ENCODE data around the gene ZBED4.
"Not testable (repeated sequence)": the region's sequence is repeated elsewhere in the genome, so short reads cannot be mapped to it uniquely, and the experiment has no call there.

The ZBED4 gene

DNA sequence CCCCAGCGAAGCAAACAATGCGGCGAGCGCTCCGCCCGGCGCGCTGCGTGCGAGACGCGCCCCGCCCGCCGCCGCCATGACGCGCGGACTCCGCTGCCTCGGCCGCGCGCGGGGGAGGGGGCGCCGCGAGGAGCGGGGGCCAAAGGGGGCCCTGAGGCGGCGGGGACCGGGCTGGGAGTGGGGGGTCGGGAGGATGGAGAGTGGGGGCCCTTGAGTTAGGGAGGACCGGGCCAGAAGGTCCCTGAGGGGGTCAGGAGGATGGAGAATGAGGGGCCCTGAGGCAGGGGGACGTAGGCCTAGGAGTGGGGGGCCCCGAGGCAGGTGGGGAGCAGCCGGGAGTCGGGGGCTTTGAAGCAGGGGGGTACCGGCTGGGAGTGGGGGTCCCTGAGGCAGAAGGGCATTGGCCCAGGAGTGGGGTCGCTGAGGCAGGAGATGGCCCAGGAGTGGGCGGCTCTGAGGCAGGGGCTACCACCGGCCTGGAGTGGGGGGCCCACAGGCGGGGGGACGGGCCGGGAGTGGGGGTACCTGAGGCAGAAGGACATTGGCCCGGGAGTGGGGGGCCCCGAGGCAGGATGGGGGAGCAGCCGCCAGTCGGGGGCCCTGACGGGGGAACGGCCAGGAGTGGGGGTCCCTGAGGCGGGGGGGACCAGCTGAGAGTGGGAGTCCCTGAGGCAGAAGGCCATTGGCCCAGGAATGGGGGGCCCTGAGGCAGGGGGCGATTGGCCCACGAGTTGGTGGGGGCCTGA lies 25.6 kb upstream of the ZBED4 start, which contains the start of gene BRD1:
TSS of gene BRD1 (minus strand) at position 21 of the 746 bp plus-strand sequence. CDS start 3,556 bp downstream, outside the sequence.
- peak; percentile 55 for DNase-seq

DNA sequence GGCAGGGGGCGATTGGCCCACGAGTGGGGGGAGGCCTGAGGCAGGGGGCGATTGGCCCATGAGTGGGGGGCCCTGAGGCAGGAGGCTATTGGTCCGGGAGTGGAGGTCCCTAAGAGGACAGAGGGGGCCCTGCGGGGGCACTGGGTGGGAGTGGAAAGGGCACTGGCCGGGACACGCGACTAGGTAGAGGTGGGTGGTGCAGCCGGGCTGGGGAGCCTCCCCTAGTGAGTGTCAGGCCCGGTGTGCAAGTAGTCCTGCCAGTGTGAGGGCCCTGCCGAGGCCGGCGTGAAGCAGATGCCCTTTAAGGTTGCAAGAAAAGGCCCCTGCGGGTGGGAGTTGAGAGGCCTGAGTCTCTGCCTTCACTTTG lies 25.1 kb upstream of the ZBED4 start:
- DNase-seq, result no peak

DNA sequence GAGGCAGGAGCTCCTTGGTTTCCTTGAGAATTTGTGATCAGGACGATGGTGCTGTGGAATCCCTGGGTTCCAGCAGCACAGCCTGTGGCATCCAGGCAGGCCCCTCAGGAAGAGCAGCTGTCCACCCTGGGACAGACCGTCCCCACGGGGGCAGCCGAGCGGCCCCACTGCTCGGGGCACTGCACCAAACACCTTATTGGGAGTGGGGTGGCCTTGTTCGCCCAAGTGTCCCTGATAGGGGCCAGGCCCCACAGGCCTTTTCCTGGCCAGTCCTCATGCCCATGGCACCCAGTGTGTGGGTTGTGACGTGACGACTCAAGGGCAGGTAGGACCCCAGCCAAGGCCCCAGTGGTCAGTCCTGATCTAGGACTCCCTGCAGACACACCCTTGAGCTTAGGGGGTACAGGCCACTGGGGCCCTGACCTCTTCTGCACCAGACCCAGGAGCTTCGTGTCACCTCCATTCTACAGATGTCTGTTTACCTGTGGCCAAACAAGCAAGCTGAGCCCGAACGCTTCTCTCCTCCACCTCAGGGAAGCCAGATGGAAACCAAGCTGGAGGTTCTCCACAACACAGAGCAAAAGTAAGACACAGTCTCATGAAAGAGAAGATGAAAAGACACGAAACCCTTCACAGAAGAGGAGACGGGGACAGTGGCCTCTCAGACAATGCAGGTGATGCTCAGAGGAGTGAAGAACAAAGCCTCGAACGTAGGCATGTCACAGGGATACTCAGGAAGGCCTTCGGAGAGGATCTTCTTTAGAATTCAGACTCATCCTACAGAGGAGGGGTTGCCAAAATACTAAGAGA lies 24.4 kb upstream of the ZBED4 start:
- no peak for DNase-seq

DNA sequence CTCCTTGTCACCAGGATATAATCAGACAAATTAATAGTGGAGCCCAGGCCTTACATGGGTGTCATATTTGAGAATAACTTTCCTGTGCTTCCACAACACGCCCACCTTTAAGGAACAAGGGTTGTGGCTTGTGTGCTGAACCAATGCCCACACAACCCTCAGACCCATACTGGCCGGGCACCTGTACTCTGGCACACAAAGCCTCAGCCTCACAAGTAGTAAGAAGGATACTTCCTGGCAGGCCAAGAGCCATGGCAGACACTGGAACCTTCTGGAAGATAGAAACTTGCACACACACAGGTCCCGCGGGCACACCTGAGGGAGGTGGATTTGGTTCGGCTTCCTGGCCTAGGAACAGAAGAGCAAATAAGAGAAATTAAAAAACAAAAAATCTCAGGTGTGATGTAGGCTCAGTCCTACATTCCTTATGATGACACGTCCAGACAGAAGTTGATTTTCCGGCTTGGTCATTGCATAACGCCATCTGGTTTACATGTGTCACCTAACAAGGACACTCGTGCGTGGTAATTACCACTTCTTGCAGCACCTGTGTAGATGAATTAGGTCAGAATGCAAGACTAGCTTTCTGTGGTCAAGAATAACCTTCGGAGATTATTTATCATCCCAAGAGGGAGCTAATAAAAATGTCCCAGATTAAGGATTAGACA lies 20.2 kb upstream of the ZBED4 start:
- no peak for DNase-seq

DNA sequence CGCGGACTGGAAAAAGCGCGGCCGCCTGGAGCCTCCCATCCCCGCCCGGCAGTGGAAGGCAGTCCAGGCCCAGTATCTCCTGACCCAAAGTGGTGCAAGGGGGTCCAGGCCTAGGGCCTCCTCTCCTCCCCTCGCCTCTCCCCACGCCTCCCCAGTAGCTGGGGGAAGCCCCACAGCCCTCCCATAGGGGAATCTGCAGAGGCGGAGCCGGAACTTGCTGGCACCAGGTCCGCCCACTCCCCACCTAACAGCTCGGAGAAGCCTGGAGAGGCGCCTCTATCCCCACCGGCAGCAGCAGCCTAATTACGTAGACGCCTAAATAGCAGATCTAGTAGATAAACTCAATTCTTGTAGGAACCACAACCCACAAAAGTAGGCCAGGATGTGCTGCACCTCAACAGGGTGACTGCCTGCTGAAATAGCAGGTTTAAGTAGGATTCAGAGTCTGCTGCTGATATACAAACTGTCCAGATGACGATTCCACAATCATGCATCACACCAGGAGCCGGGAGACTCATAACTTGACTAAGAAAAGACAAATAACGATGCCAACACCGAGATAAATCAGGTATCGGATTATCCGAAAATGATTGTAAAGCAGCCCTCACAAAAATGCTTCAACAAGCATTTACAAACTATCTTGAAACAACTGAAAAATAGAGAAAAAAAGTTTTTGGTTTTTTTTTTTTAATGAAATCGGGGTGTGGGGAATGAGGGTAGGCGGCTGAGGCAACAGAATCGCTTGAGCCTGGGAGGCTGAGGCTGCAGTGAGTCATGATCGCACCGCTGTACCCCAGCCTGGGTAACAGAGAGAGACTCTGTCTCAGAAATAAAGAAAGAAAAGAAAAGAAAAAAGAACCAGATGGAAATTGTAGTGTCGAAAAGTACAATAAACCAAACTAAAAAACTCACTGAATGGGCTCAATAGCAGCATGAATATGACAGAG lies 14.6 kb upstream of the ZBED4 start:
- peak; percentile 95 for DNase-seq

DNA sequence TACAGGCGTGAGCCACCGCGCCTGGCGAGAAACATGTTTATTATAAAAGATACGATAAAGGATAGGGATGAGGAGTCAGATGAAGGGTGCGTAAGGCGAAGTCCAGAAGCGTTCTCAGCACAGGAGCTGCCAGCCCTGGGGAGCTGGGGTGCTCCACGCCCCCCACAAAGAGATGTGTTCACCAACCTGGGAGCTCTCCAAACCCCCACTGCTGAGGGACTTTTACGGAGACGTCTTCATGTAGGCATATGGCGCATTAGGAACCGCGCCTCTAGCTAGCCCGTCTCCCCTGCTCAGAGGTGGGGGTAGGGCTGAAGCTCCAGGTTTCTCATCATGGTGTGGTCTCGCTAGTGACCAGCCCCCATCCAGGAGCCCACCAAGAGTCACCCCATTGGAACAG lies 8.4 kb upstream of the ZBED4 start:
- no peak for DNase-seq

DNA sequence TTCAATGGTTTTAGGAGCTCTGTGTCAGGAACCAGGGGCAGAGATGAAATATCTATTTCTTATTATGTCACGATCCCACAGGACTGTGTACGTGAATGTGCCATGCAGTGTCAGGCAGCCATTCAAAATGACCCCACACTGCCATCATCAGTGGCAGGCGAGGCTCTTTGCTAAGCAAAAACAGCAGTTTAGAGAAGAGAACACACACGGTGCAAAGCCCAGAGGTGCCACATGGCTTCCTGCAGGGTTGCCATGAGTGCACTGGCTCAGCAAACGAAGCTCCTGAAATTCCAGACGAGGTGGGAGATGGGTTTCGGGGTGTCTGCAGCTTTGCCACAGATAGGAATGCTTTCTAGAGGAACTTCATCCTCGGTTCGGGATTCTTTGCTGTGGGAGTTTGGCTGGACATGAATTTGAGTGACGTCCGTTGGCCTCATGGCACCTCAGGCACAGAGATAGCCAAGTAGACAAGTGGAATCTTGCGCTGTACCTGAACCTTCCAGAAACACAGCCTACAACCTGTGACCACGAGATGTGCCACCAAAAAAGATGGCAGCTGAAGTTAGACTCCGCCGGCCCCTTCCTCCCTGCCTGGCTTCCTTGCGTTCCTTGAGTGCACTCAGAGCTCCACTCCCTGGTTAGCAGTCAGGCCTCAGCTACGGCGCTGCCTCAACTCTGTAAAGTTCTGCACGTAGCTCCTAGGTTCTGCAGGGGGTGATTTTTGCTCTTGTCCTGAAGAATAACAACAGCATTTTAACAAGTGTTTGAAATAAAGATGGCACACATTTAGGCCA lies 7.8 kb upstream of the ZBED4 start:
- DNase-seq, result no peak

DNA sequence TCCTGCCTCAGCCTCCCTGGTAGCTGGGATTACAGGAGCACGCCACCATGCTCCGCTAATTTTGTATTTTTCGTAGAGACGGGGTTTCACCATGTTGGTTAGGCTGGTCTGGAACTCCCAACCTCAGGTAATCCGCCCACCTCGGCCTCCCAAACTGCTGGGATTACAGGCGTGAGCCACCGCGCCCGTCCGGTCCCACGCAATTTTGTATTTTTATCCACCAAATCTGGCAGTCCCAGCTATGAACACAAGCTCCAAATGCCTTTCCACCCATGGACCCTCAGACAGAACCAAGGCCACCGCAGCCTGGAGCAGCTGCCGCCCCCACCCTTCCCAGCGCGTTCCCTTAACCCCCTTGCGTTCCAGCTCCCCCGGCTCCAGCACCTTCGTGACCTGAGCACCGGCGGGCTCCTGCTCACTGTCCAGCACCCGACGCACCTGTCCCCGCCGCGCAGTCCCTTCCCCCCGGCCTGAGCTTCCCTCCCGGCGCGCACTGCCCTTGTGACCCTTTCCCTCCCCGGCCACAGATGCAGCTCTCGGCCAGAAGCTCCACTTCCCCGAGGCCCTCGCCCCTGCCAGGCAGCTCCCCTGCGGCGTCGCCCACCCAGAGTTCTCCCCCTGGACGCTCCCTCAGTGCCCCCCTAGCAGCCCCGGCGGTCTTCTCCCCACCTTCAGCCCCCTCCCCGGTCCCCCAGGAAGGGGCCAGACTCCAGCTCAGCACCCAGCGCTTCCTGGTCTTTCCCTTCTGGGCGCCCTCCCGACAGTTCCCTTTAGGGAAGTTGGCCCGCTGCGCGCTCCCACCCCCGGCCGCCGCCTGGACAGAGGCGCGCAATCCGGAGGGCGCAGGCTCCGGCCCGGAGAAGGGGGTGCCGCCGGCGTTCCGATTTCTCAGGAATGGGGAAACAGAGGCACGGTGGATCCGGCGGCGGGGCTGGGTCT lies 5.6 kb upstream of the ZBED4 start:
- DNase-seq, result no peak

DNA sequence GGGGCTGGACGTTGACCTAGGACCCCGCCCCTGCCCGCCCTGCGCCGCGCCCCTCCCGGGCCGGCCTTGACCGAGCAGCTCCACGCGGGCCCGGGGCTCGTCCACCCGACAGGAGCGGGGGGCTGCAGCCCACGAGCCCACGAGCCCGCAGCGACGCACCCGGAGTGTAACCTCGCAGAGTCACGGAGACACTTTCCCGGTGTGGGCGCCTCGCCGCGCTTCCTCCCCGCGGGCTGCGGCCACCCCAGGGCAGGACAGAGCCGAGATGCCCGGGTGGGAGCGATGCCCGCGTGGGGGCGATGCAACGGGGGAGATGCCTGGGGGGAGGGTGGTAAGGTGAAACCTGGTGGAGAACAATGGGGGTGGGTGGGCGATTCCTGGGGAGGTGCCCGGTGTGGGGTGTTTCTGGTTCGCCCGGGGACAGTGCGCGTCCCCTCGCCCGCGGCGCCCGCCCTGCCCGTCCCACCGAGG lies 4.9 kb upstream of the ZBED4 start:
- no peak for DNase-seq

DNA sequence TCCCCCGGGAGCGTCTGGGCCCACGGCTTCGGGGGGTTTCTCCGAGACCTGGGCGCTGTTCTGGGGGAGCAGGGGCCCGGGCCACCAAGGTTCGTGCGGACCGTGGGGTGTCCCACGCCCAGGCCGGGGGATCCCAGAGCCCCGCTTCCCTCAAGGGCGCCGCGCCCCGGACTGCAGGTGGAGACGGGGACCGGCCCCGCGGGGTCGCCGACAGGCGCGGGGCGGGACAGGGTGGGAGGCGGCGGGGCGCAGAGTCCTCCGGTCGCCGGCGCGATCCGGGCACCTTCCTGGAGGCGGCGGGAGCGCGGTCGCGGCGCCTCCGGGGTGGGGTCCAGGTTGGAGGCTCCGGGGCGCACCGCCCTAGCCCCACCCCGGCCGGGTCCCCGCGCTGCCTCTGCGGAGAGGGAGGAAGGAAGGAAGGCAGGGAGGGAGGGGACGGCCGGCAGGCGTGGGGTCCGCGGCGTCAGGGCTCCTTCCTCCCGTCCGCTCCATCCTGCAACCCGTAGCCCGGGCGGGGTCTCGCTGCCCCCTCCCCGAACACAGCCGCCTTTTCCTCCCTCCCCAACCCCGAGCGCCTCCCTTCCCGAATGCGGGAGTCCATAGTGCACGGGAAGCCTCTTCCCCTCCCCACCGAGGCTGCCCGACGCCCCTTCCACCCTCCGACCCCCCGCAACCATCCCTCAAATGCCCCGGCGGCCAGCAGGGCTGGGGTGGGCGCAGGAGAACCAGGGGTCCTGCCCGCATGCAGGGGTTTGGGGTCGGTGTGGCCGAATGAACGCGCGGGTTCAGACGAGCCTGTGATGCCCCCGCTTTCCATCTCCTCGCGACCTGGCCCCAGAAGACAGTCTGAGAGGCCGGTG lies 4.3 kb upstream of the ZBED4 start:
- DNase-seq, result no peak

DNA sequence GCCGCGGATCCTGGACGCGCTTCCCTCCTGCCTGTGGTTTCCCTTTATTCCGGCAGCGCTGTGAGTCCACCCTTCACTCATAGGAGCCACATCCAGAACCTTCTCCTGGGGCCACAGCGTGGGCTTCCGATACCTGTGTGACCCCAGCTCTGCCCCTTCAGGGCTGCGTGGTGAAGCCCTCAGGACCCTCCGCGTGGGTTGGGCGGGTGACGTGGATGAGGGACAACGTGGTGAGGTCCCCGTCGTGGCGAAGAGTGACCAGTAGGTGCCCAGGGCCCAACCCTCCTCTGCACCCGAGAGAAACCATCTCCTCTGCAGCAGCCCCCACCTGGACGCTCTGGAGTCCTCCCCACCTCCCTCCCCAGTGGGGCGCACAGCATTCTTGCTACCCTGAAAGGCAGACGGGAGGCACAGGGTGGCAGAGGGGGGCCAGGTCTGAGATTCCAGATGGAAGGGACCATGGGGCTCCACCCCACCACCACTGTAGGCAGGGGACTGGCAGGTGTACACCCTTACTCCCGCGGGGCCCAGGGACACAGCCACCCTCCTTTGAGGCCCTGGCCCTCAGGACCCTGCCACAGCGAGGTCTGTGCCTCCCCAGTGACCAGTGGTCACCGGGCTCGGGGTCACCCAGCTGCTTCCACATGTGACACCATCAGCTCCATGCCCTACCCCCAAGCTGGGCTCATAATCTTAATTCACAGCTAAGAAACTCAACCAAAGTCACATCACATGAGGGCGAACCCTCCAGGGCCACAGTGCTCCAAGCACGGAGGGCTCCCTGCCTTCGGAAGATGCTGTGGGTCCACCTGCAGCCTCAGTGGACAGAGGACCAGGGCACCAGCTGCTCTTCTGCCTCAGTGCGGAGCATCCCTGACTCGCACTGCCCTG lies 3.4 kb upstream of the ZBED4 start:
- DNase-seq, result no peak

DNA sequence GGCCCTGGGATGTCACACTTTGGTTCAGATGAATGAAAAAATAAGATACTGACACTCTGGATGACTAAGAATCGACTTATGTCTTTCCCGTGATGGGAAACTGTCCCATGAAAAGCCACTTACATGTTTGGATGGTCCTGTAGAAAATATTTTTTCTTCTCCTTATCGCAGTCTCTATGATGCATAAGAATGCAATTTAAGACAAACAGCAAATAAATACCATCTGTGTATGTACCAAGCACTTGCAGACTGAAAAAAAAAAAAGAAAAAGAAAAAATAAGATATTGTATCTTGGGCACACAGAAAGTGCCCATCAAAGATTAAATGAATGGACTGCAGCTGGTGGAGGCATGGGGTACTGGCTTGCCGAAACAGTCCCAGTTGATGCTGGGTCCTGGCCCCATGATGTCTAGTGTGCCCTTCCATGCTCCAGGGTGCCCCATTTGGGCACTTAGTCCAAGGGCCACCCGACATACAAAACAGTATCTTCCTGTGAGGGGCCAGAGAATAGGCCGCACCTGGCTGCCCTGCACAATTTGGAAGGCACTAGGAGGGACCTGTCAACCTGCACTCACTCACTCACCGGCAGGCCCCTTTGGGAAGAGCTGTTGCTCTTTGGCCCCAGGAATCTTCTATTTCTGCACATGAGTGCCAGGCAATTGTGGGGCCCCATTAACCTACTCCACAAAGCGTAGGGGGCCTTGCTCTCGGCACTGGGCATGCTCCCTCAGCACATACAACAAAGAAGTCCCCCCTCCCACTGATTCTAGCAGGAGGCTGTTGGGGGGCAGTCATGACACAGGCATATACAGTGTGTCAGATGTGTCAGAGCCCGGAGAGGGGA lies 2.5 kb upstream of the ZBED4 start:
- DNase-seq, result no peak

DNA sequence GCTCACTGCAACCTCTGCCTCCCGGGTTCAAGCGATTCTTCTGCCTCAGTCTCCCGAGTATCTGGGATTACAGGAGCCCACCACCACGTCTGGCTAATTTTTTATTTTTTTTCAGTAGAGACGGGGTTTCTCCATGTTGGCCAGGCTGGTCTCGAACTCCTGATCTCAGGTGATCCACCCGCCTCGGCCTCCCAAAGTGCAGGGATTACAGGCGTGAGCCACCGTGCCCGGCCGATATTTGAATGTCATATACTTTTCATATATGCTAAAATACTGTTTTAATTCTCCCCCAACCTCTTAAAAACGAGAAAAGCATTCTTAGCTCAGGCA lies 1.1 kb upstream of the ZBED4 start:
- DNase-seq, result not testable (repeated sequence)

DNA sequence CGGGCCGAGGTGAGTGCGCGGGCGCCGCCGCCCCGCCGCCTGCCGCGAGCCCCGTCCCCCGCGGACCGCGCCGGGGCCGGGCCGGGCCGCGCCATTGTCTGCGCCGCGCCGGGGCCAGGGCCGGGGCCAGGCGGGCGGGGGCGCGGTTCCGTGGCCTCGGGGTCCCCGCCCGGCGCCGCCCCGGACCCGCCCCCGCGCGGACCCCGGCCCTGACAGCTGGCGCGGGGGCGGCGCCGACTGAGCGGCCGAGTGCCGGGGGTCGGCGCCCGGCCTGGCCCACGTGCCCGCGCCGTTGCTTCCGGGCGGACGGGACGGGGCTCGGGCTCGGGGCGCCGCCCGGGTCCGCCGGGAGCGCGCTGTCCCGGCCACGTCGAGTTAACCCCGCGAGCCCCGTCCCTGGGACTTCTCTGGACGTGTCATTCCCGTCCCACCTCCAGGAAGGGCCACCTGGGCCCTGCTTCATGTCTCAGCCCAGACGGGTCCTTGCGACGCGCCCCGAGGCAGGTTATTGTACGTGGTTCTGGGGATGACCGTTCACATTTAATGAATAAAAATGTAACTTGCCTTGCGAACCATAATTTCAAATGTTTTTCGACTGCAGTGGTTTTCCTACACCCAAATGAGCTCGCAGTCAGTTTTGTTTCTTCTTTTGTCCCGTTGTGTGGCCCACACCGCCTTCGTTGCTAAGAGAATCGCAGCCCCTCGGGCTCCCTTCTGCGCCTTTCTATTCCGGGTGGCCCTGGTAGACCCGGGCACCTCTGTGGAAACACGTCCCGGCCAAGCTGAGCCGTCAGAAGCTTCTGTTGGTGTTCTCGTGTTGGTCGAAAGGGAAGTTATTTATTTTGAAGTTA lies 562 bp downstream of the ZBED4 start:
- DNase-seq, result peak; percentile 30

DNA sequence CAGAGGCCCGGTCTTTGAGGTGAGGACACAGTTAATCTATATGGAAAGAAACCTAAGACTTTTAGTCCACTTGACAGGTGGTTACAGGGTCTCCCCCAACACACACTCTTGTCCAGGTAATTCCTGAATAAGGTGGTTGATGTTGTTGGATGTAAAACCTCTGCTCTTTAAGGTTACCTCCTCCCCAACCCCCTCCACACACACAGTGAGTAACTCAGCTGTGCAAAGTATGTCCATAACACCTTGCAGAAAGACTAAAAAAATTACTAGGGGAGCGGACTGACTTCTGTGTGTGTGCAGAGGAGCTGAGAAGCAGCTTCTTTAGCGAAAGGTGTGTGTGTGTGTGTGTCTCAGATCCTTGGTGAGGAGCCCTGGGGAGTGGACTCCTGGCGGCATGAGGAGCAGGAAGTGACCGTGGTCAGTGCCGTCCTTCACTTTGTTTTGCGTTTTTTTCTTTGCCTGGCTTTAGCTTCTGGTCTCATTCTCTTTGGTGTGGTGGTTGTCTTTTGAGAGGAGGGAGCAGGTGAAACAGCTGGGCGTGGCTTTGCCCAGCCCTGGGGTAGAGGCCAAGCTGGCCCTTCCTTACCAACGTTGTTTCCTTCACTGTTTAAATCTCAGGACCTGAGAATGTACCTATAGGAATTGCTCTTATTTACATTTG lies 1.7 kb downstream of the ZBED4 start:
- no peak for DNase-seq

DNA sequence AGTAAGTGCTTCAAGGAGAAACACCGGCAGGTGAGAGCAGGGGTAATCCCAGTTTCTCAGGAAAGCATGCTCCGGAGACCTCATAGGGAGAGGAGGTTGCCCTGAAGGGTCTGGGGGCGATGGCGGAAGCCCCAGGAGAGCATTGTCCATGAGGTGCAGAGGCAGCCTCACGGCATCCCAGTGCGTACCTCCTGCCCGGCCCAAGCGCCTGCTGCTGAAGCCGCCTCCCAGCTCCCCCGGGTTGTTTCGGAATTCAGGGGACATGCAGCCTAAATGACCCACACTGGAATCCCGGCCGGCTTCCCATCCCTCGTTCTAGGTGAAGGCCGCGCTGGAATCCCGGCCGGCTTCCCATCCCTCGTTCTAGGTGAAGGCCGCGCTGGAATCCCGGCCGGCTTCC lies 2.7 kb downstream of the ZBED4 start:
- no peak for DNase-seq
